GM04504 (cell line): ENCODE data around the gene UNC80.
"Not testable (repeated sequence)": the region's sequence is repeated elsewhere in the genome, so short reads cannot be mapped to it uniquely, and the experiment has no call there.

ENCODE experiments used
- DNase-seq: peaks from one replicate; pipeline ENCODE4 v3.0.0-alpha.2; 2012; ENCODE audit warnings: low read depth

The UNC80 gene, protein sequence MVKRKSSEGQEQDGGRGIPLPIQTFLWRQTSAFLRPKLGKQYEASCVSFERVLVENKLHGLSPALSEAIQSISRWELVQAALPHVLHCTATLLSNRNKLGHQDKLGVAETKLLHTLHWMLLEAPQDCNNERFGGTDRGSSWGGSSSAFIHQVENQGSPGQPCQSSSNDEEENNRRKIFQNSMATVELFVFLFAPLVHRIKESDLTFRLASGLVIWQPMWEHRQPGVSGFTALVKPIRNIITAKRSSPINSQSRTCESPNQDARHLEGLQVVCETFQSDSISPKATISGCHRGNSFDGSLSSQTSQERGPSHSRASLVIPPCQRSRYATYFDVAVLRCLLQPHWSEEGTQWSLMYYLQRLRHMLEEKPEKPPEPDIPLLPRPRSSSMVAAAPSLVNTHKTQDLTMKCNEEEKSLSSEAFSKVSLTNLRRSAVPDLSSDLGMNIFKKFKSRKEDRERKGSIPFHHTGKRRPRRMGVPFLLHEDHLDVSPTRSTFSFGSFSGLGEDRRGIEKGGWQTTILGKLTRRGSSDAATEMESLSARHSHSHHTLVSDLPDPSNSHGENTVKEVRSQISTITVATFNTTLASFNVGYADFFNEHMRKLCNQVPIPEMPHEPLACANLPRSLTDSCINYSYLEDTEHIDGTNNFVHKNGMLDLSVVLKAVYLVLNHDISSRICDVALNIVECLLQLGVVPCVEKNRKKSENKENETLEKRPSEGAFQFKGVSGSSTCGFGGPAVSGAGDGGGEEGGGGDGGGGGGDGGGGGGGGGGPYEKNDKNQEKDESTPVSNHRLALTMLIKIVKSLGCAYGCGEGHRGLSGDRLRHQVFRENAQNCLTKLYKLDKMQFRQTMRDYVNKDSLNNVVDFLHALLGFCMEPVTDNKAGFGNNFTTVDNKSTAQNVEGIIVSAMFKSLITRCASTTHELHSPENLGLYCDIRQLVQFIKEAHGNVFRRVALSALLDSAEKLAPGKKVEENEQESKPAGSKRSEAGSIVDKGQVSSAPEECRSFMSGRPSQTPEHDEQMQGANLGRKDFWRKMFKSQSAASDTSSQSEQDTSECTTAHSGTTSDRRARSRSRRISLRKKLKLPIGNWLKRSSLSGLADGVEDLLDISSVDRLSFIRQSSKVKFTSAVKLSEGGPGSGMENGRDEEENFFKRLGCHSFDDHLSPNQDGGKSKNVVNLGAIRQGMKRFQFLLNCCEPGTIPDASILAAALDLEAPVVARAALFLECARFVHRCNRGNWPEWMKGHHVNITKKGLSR (N-terminal part only)

GRCh38 chr2:209771474-209772289, at the start of gene UNC80:
Gene UNC80, plus strand, starts transcription at chr2:209771832. Its CDS starts 241 bp downstream, at chr2:209772073.
- DNase-seq: peak; percentile 21

DNA sequence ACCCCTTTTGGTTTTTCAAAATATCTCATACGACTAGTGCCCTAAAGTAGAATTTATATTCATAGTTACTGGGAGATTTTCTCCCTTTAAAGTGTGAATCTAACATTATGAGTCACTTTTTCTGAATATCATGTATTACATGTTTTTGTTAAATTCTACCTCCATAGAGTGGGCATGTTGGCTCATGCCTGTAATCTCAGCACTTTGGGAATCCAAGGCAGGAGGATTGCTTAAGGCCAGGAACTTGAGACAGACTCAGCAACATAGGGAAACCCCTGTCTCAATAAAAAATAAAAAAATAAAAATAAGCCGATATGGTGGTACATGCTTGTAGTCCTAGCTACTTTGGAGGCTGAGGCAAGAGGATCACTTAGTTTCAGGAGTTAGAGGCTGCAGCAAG, 45.3 kb upstream of the UNC80 start:
- DNase-seq: no peak

DNA sequence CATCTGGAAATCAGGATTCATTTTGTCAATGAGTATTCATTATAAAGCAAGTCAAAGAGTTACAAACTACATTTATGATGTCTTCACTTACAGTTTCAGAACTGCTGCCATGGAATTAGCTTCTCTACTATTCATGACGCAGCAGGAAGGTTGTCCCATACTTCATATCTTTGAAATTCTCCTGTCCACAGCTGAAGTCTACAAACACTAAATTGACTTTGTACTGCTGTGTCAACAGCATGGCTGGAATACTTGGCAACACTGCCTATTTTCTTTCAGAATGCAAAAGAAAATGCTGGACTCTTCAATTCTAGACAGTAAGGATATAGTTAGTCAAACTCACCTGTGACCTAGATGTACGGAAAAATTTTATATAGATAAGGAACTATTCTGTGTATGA, 44.6 kb upstream of the UNC80 start:
- no peak for DNase-seq

GRCh38 chr2:209734805-209735204, 36.8 kb upstream of the UNC80 start:
- no peak for DNase-seq

- DNase-seq: no peak
These were observed 29.7 kb upstream of the UNC80 start for GRCh38 chr2:209741953-209742352.

- no peak for DNase-seq
These were observed 18.6 kb upstream of the UNC80 start for GRCh38 chr2:209753020-209753419.

DNA sequence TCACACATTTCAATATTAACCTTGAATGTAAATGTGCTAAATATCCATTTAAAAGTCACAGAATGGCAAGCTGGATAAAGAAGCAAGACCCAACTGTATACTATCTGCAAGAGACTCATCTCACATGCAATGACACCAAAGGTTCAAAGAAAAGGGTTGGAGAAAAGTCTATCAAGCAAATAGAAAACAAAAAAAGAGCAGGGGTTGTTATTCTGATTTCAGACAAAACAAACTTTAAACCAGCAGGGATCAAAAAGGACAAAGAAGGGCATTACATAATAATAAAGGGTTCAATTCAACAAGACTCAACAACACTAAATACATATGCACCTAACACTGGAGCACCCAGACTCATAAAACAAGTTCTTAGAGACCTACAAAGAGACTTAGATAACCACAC, 14.5 kb upstream of the UNC80 start:
- no peak for DNase-seq

DNA sequence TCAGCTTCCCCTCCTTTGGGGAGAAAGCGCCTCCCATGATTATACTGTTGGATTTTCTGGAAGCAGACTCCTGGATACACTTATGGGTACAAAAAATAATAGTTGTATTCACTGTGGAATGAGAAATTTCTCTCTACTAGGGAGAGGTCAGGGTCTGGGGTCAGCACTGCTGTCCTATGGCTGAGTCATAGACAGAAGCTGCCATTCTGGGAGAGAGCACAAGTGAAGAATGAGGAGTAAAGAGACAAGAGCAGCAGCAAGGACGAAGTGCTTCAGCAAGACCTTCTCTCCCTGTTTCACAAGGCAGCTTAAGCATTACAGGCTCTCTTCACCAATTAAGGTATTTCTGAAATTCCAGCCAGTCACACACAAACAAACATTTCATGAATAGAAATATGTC, 10.1 kb upstream of the UNC80 start:
- no peak for DNase-seq

GRCh38 chr2:209762563-209762962, 9.1 kb upstream of the UNC80 start:
- DNase-seq: no peak

- DNase-seq: no peak
These were observed 8.5 kb upstream of the UNC80 start for GRCh38 chr2:209763106-209763505.

GRCh38 chr2:209766613-209767012, 5.0 kb upstream of the UNC80 start:
- no peak for DNase-seq

- DNase-seq: no peak
These were observed 4.3 kb upstream of the UNC80 start for GRCh38 chr2:209767316-209767715.

DNA sequence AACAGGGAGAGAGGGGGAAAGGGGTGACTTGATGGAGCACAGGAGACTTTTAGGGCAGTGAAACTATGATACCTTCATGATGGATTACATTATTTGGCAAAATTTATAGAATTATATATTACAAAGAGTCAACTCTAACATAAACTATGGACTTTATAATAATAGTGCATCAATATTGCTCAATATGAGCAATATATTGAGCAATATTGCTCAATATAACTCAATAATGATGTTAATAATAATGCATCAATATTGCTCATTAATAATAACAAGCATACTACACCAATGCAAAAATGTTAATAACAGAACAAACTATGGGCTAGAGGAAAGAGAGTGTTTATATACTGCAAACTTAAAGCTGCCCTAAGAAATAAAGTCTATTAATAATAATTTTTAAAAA, 3.1 kb upstream of the UNC80 start:
- no peak for DNase-seq

- no peak for DNase-seq
These were observed 656 bp downstream of the UNC80 start for GRCh38 chr2:209772290-209772685.

GRCh38 chr2:209773377-209773776, 1.7 kb downstream of the UNC80 start:
- no peak for DNase-seq

DNA sequence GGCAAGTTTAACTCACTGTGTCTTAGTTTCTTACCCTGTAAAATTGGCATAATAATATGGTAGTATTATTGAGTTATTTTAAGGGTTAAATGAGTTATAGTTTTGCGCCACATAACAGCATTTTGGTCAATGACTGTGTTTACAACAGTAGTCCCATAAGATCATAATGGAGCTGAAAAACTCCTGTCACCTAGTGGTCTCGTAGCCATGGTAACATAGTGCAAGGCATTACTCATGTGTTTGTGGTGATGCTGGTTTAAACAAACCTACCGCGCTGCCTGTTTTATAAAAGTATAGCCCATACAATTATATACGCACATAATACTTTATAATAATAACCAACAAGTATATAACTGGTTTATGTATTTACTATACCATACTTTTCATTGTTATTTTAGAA, 15.8 kb downstream of the UNC80 start:
- no peak for DNase-seq

- DNase-seq: no peak
These were observed 17.3 kb downstream of the UNC80 start for GRCh38 chr2:209788925-209789324.

DNA sequence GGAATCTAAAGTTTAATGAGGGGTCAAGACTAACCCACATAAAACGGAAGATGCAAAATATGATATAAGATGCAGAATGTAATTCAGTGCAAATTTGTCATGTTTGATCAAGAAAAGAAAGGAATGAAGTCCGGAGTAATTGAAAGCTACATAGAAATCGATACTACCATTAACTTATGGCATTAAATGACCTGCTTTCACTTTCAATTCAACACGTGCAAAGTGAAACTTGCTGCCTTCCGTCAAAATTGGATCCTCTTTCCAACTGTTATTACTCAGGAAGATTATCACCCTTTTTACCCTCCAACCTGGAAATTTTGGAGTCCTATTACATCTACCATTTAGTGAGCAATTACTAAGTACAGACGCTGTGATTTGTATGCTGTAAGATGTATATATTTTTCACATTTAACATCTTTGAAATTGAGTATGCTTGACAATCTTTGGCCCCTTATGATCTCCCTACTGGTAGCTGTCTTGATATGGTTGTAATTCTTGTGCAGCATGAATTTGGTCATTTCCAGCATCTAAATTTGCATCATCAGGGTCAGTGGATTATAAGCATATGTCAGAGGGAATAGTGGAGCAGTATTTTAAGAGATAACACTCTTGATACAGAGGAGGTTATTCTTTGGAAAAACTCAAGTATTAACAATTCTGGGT, 18.6 kb downstream of the UNC80 start:
- no peak for DNase-seq

DNA sequence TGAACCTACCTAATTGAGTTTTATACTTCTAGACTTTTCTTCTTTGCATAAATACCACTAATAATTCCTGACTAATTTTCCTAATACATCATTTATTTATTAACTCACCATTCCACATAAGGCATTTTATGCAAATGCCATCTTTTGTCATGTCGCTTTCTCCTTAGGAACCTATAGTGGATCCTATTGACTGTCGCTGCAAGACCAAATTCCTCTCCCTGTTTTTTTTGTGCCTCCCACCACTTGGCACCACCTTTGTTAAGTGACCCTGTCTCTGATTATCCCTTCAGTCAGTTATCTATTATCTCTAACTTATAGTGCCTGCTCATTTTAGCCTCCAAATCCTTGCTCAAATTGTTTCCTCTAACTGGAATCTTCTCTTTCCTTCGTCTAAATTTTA, 19.5 kb downstream of the UNC80 start:
- no peak for DNase-seq

GRCh38 chr2:209795425-209795824, 23.8 kb downstream of the UNC80 start:
- not testable (repeated sequence) for DNase-seq

- DNase-seq: no peak
These were observed 33.7 kb downstream of the UNC80 start for GRCh38 chr2:209805351-209805750.
